Measurements from ENCODE around the gene WDR7. TPM values are rescaled to one million over a fixed set of nuclear protein-coding genes. Genes with fewer than 3 reads are reported as not detected.

The WDR7 gene
- total and polyA plus RNA-seq, 2 experiments from 2014 or later, result 7.0 to 14.8 TPM

DNA sequence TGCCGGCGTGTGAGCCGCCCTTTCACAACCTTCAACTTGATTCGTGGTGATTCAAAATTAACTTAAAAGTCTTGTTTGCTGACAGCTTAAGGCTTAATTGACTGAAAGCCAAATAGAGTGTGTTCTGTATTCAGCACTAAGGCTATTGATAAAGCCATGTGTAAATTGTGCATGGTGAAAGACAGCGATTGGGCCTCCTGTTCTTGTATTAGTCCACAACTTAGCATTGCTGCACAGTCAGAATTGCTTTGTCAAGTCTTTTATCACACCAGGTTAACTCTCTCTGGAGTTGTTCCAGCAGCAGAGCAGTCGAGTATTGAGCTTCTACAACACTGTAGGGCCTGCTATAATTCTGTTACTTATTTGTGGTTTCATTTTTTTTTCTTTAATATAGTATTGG, 210.1 kb downstream of the WDR7 start:
- no peaks in the 10 kb centered on the region for H4K20me1 ChIP-seq (replicated peaks; ENCODE audit: insufficient read depth)
- no peaks in the 10 kb centered on the region for H3K9me2 ChIP-seq (ENCODE audit: insufficient read depth)
- H3K4me3 ChIP-seq, result no peak overlapping the region
- Mint-ChIP-seq H3K9me3 (no peaks in the 10 kb centered on the region), H3K36me3 (ENCODE audit: low read depth) (no peaks in the 10 kb centered on the region), H3K27me3 (ENCODE audit: insufficient read depth, low read depth, poor library complexity) (no peaks in the 10 kb centered on the region), H3K4me1 (no peaks in the 10 kb centered on the region), H3K4me3 (no peak overlapping the region), H3K27ac (no peak overlapping the region)
- H2AFZ ChIP-seq, result no peak overlapping the region
- ATAC-seq, result no peak
- H3K4me1 ChIP-seq (ENCODE audit: insufficient read depth), result no peaks in the 10 kb centered on the region
- no peaks in the 10 kb centered on the region for H3K27me3 ChIP-seq (ENCODE audit: insufficient read depth)
- no peaks in the 10 kb centered on the region for H3F3A ChIP-seq (replicated peaks; ENCODE audit: low read depth)
- TF ChIP-seq STAT1 (IDR thresholded peaks at IDR 0.05; ENCODE audit: unreplicated experiment) (no peak), JUNB (IDR thresholded peaks at IDR 0.05; ENCODE audit: unreplicated experiment) (no peak), CREB1 (CRISPR knock-in tag; IDR thresholded peaks at IDR 0.05; ENCODE audit: low read depth) (no peak), NANOG (IDR thresholded peaks at IDR 0.05; ENCODE audit: borderline replicate concordance) (no peak), EZH2 (IDR thresholded peaks at IDR 0.05; ENCODE audit: low read depth, unreplicated experiment) (no peak), EZH2phosphoT487 (IDR thresholded peaks at IDR 0.05; ENCODE audit: unreplicated experiment) (no peak), ZNF114 (CRISPR knock-in tag; IDR thresholded peaks at IDR 0.05) (no peak), ZNF331 (CRISPR knock-in tag; IDR thresholded peaks at IDR 0.05; ENCODE audit: low read depth) (no peak), POLR2AphosphoS5 (IDR thresholded peaks at IDR 0.05; ENCODE audit: low read depth) (no peak)
- TF ChIP-seq, protein P1, sequence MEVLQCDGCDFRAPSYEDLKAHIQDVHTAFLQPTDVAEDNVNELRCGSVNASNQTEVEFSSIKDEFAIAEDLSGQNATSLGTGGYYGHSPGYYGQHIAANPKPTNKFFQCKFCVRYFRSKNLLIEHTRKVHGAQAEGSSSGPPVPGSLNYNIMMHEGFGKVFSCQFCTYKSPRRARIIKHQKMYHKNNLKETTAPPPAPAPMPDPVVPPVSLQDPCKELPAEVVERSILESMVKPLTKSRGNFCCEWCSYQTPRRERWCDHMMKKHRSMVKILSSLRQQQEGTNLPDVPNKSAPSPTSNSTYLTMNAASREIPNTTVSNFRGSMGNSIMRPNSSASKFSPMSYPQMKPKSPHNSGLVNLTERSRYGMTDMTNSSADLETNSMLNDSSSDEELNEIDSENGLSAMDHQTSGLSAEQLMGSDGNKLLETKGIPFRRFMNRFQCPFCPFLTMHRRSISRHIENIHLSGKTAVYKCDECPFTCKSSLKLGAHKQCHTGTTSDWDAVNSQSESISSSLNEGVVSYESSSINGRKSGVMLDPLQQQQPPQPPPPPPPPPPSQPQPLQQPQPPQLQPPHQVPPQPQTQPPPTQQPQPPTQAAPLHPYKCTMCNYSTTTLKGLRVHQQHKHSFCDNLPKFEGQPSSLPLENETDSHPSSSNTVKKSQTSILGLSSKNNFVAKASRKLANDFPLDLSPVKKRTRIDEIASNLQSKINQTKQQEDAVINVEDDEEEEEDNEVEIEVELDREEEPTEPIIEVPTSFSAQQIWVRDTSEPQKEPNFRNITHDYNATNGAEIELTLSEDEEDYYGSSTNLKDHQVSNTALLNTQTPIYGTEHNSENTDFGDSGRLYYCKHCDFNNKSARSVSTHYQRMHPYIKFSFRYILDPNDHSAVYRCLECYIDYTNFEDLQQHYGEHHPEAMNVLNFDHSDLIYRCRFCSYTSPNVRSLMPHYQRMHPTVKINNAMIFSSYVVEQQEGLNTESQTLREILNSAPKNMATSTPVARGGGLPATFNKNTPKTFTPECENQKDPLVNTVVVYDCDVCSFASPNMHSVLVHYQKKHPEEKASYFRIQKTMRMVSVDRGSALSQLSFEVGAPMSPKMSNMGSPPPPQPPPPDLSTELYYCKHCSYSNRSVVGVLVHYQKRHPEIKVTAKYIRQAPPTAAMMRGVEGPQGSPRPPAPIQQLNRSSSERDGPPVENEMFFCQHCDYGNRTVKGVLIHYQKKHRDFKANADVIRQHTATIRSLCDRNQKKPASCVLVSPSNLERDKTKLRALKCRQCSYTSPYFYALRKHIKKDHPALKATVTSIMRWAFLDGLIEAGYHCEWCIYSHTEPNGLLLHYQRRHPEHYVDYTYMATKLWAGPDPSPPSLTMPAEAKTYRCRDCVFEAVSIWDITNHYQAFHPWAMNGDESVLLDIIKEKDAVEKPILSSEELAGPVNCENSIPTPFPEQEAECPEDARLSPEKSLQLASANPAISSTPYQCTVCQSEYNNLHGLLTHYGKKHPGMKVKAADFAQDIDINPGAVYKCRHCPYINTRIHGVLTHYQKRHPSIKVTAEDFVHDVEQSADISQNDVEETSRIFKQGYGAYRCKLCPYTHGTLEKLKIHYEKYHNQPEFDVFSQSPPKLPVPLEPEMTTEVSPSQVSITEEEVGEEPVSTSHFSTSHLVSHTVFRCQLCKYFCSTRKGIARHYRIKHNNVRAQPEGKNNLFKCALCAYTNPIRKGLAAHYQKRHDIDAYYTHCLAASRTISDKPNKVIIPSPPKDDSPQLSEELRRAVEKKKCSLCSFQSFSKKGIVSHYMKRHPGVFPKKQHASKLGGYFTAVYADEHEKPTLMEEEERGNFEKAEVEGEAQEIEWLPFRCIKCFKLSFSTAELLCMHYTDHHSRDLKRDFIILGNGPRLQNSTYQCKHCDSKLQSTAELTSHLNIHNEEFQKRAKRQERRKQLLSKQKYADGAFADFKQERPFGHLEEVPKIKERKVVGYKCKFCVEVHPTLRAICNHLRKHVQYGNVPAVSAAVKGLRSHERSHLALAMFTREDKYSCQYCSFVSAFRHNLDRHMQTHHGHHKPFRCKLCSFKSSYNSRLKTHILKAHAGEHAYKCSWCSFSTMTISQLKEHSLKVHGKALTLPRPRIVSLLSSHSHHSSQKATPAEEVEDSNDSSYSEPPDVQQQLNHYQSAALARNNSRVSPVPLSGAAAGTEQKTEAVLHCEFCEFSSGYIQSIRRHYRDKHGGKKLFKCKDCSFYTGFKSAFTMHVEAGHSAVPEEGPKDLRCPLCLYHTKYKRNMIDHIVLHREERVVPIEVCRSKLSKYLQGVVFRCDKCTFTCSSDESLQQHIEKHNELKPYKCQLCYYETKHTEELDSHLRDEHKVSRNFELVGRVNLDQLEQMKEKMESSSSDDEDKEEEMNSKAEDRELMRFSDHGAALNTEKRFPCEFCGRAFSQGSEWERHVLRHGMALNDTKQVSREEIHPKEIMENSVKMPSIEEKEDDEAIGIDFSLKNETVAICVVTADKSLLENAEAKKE (CRISPR knock-in tag; IDR thresholded peaks at IDR 0.05), result no peak
- TF ChIP-seq, protein P2, sequence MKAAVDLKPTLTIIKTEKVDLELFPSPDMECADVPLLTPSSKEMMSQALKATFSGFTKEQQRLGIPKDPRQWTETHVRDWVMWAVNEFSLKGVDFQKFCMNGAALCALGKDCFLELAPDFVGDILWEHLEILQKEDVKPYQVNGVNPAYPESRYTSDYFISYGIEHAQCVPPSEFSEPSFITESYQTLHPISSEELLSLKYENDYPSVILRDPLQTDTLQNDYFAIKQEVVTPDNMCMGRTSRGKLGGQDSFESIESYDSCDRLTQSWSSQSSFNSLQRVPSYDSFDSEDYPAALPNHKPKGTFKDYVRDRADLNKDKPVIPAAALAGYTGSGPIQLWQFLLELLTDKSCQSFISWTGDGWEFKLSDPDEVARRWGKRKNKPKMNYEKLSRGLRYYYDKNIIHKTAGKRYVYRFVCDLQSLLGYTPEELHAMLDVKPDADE (IDR thresholded peaks at IDR 0.05), result no peak
- TF ChIP-seq, protein P3, sequence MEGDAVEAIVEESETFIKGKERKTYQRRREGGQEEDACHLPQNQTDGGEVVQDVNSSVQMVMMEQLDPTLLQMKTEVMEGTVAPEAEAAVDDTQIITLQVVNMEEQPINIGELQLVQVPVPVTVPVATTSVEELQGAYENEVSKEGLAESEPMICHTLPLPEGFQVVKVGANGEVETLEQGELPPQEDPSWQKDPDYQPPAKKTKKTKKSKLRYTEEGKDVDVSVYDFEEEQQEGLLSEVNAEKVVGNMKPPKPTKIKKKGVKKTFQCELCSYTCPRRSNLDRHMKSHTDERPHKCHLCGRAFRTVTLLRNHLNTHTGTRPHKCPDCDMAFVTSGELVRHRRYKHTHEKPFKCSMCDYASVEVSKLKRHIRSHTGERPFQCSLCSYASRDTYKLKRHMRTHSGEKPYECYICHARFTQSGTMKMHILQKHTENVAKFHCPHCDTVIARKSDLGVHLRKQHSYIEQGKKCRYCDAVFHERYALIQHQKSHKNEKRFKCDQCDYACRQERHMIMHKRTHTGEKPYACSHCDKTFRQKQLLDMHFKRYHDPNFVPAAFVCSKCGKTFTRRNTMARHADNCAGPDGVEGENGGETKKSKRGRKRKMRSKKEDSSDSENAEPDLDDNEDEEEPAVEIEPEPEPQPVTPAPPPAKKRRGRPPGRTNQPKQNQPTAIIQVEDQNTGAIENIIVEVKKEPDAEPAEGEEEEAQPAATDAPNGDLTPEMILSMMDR (conservative IDR thresholded peaks at IDR 0.05; ENCODE audit: low read depth in 2 of 2), result no peak
- TF ChIP-seq, protein P4, sequence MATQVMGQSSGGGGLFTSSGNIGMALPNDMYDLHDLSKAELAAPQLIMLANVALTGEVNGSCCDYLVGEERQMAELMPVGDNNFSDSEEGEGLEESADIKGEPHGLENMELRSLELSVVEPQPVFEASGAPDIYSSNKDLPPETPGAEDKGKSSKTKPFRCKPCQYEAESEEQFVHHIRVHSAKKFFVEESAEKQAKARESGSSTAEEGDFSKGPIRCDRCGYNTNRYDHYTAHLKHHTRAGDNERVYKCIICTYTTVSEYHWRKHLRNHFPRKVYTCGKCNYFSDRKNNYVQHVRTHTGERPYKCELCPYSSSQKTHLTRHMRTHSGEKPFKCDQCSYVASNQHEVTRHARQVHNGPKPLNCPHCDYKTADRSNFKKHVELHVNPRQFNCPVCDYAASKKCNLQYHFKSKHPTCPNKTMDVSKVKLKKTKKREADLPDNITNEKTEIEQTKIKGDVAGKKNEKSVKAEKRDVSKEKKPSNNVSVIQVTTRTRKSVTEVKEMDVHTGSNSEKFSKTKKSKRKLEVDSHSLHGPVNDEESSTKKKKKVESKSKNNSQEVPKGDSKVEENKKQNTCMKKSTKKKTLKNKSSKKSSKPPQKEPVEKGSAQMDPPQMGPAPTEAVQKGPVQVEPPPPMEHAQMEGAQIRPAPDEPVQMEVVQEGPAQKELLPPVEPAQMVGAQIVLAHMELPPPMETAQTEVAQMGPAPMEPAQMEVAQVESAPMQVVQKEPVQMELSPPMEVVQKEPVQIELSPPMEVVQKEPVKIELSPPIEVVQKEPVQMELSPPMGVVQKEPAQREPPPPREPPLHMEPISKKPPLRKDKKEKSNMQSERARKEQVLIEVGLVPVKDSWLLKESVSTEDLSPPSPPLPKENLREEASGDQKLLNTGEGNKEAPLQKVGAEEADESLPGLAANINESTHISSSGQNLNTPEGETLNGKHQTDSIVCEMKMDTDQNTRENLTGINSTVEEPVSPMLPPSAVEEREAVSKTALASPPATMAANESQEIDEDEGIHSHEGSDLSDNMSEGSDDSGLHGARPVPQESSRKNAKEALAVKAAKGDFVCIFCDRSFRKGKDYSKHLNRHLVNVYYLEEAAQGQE (IDR thresholded peaks at IDR 0.05; ENCODE audit: unreplicated experiment), result no peak
- no peak overlapping the region for H3K4me2 ChIP-seq
- no peak for DNase-seq (ENCODE audit: low spot score)
- H3K27ac ChIP-seq (ENCODE audit: low read depth), result no peak overlapping the region
- H3K36me3 ChIP-seq (ENCODE audit: insufficient read depth), result no peaks in the 10 kb centered on the region
- H3K79me2 ChIP-seq (replicated peaks; ENCODE audit: insufficient read depth), result no peaks in the 10 kb centered on the region
